ENCODE results near the gene BAHCC1.

Gene BAHCC1

GRCh38 chr17:81509972-81510784 lies 114.9 kb downstream of the BAHCC1 start:
- peaks cover 39% of the 10 kb centered on the region for H3K36me3 ChIP-seq (ENCODE audit: control insufficient read depth, insufficient read depth, low read length)

GRCh38 chr17:81510785-81511553 lies 115.7 kb downstream of the BAHCC1 start:
- Histone ChIP-seq H3K9me3 (ENCODE audit: control insufficient read depth, low read length) (no peaks in the 10 kb centered on the region), H3K4me3 (ENCODE audit: extremely low read depth, insufficient read depth, low read length, poor library complexity, severe bottlenecking) (peak overlapping the region; percentile 84), H3K4me1 (ENCODE audit: control insufficient read depth, insufficient read depth, low read length, poor library complexity, severe bottlenecking) (peaks cover 9% of the 10 kb centered on the region), H3K36me3 (ENCODE audit: control insufficient read depth, insufficient read depth, low read length) (peaks cover 39% of the 10 kb centered on the region), H3K27ac (ENCODE audit: low read depth, low read length, severe bottlenecking) (peak overlapping the region; percentile 23)
- WGBS, 2 experiments (ENCODE audit: insufficient coverage in 2 of 2), result 4 to 5% methylated on average over 31 to 45 of the region's 48 CpGs

More at GRCh38 chr17:81509972-81510784, 114.9 kb downstream of the BAHCC1 start:
- H3K4me3 ChIP-seq (ENCODE audit: extremely low read depth, insufficient read depth, low read length, poor library complexity, severe bottlenecking), result peak overlapping the region; percentile 84
- H3K9me3 ChIP-seq (ENCODE audit: control insufficient read depth, low read length), result no peaks in the 10 kb centered on the region
- H3K4me1 ChIP-seq (ENCODE audit: control insufficient read depth, insufficient read depth, low read length, poor library complexity, severe bottlenecking), result peaks cover 6% of the 10 kb centered on the region
- H3K27ac ChIP-seq (ENCODE audit: low read depth, low read length, severe bottlenecking), result peak overlapping the region; percentile 16
- WGBS, 2 experiments (ENCODE audit: insufficient coverage in 2 of 2), result 18 to 22% methylated on average over 17 to 18 of the region's 22 CpGs

GRCh38 chr17:81511554-81511803 lies 116.2 kb downstream of the BAHCC1 start:
- H3K4me1 ChIP-seq (ENCODE audit: control insufficient read depth, insufficient read depth, low read length, poor library complexity, severe bottlenecking), result peaks cover 14% of the 10 kb centered on the region
- H3K4me3 ChIP-seq (ENCODE audit: extremely low read depth, insufficient read depth, low read length, poor library complexity, severe bottlenecking), result peak overlapping the region; percentile 84
- H3K9me3 ChIP-seq (ENCODE audit: control insufficient read depth, low read length), result no peaks in the 10 kb centered on the region
- peak overlapping the region; percentile 23 for H3K27ac ChIP-seq (ENCODE audit: low read depth, low read length, severe bottlenecking)
- peaks cover 39% of the 10 kb centered on the region for H3K36me3 ChIP-seq (ENCODE audit: control insufficient read depth, insufficient read depth, low read length)
- WGBS, 2 experiments (ENCODE audit: insufficient coverage in 2 of 2), result 3% methylated on average over 5 to 7 of the region's 9 CpGs

- Histone ChIP-seq H3K27ac (ENCODE audit: low read depth, low read length, severe bottlenecking) (peak overlapping the region; percentile 69), H3K36me3 (ENCODE audit: control insufficient read depth, insufficient read depth, low read length) (peaks cover 39% of the 10 kb centered on the region), H3K4me1 (ENCODE audit: control insufficient read depth, insufficient read depth, low read length, poor library complexity, severe bottlenecking) (peaks cover 19% of the 10 kb centered on the region), H3K4me3 (ENCODE audit: extremely low read depth, insufficient read depth, low read length, poor library complexity, severe bottlenecking) (peak overlapping the region; percentile 84), H3K9me3 (ENCODE audit: control insufficient read depth, low read length) (no peaks in the 10 kb centered on the region)
- WGBS, 2 experiments (ENCODE audit: insufficient coverage in 2 of 2), result 0 to 1% methylated on average over 48 to 62 of the region's 62 CpGs
Measured at GRCh38 chr17:81511804-81512561, 116.7 kb downstream of the BAHCC1 start.

- H3K4me3 ChIP-seq (ENCODE audit: extremely low read depth, insufficient read depth, low read length, poor library complexity, severe bottlenecking), result peak within 1 kb of the TSS; percentile 84
- peaks cover 26% of the 10 kb centered on the region for H3K4me1 ChIP-seq (ENCODE audit: control insufficient read depth, insufficient read depth, low read length, poor library complexity, severe bottlenecking)
- no peaks in the 10 kb centered on the region for H3K9me3 ChIP-seq (ENCODE audit: control insufficient read depth, low read length)
- peaks cover 39% of the 10 kb centered on the region for H3K36me3 ChIP-seq (ENCODE audit: control insufficient read depth, insufficient read depth, low read length)
- 0% methylated on average over 72 to 76 of the region's 111 CpGs for WGBS, 2 experiments (ENCODE audit: insufficient coverage in 2 of 2)
- peak within 1 kb of the TSS; percentile 92 for H3K27ac ChIP-seq (ENCODE audit: low read depth, low read length, severe bottlenecking)
Measured at GRCh38 chr17:81512562-81513371, 117.5 kb downstream of the BAHCC1 start, which contains the start of gene ACTG1. Gene ACTG1, minus strand, starts transcription at chr17:81512799. Its CDS starts 445 bp downstream, at chr17:81512354.

GRCh38 chr17:81513372-81513752 lies 118.1 kb downstream of the BAHCC1 start:
- Histone ChIP-seq H3K4me3 (ENCODE audit: extremely low read depth, insufficient read depth, low read length, poor library complexity, severe bottlenecking) (peak overlapping the region; percentile 61), H3K27ac (ENCODE audit: low read depth, low read length, severe bottlenecking) (peak overlapping the region; percentile 92), H3K9me3 (ENCODE audit: control insufficient read depth, low read length) (no peaks in the 10 kb centered on the region), H3K4me1 (ENCODE audit: control insufficient read depth, insufficient read depth, low read length, poor library complexity, severe bottlenecking) (peaks cover 32% of the 10 kb centered on the region), H3K36me3 (ENCODE audit: control insufficient read depth, insufficient read depth, low read length) (peaks cover 39% of the 10 kb centered on the region)
- WGBS, 2 experiments (ENCODE audit: insufficient coverage in 2 of 2), result 0% methylated on average over 10 to 13 of the region's 23 CpGs

GRCh38 chr17:81513753-81514488 lies 118.7 kb downstream of the BAHCC1 start:
- WGBS, 2 experiments (ENCODE audit: insufficient coverage in 2 of 2), result 1% methylated on average over 61 to 63 of the region's 64 CpGs
- peaks cover 33% of the 10 kb centered on the region for H3K4me1 ChIP-seq (ENCODE audit: control insufficient read depth, insufficient read depth, low read length, poor library complexity, severe bottlenecking)
- no peaks in the 10 kb centered on the region for H3K9me3 ChIP-seq (ENCODE audit: control insufficient read depth, low read length)
- peaks cover 35% of the 10 kb centered on the region for H3K36me3 ChIP-seq (ENCODE audit: control insufficient read depth, insufficient read depth, low read length)
- peak overlapping the region; percentile 61 for H3K4me3 ChIP-seq (ENCODE audit: extremely low read depth, insufficient read depth, low read length, poor library complexity, severe bottlenecking)
- H3K27ac ChIP-seq (ENCODE audit: low read depth, low read length, severe bottlenecking), result peak overlapping the region; percentile 92

GRCh38 chr17:81514489-81514738 lies 119.2 kb downstream of the BAHCC1 start:
- Histone ChIP-seq H3K9me3 (ENCODE audit: control insufficient read depth, low read length) (no peaks in the 10 kb centered on the region), H3K27ac (ENCODE audit: low read depth, low read length, severe bottlenecking) (peak overlapping the region; percentile 92), H3K4me3 (ENCODE audit: extremely low read depth, insufficient read depth, low read length, poor library complexity, severe bottlenecking) (peak overlapping the region; percentile 61), H3K36me3 (ENCODE audit: control insufficient read depth, insufficient read depth, low read length) (peaks cover 30% of the 10 kb centered on the region), H3K4me1 (ENCODE audit: control insufficient read depth, insufficient read depth, low read length, poor library complexity, severe bottlenecking) (peaks cover 36% of the 10 kb centered on the region)
- WGBS, 2 experiments (ENCODE audit: insufficient coverage in 2 of 2), result 0% methylated on average over 3 to 29 of the region's 34 CpGs

- Histone ChIP-seq H3K4me3 (ENCODE audit: extremely low read depth, insufficient read depth, low read length, poor library complexity, severe bottlenecking) (peak overlapping the region; percentile 61), H3K36me3 (ENCODE audit: control insufficient read depth, insufficient read depth, low read length) (peaks cover 24% of the 10 kb centered on the region), H3K27ac (ENCODE audit: low read depth, low read length, severe bottlenecking) (peak overlapping the region; percentile 92), H3K4me1 (ENCODE audit: control insufficient read depth, insufficient read depth, low read length, poor library complexity, severe bottlenecking) (peaks cover 38% of the 10 kb centered on the region), H3K9me3 (ENCODE audit: control insufficient read depth, low read length) (no peaks in the 10 kb centered on the region)
- 0 to 1% methylated on average over 57 to 73 of the region's 82 CpGs for WGBS, 2 experiments (ENCODE audit: insufficient coverage in 2 of 2)
Measured at GRCh38 chr17:81514739-81515529, 119.7 kb downstream of the BAHCC1 start.
